SK-N-SH treated with all-trans-retinoic acid at 6 μM for 48 hours (cell line): ENCODE measurements around the gene PCDHGA5.

Source experiments
- BACH2 ChIP-seq: fragments of 250-450 bp; sonication (Bioruptor Pico); IDR thresholded peaks from 2 replicates; pipeline ENCODE4 v1.9.0; 2021; ENCODE audit warnings: mild to moderate bottlenecking, borderline replicate concordance
- CREB5 ChIP-seq: fragments of 250-450 bp; sonication (Bioruptor Pico); IDR thresholded peaks from 2 replicates; pipeline ENCODE4 v1.5.1; 2020; ENCODE audit warnings: low read depth, mild to moderate bottlenecking, moderate library complexity
- CSDC2 ChIP-seq: fragments of 250-450 bp; sonication (Bioruptor Pico); IDR thresholded peaks from 2 replicates; pipeline ENCODE4 v1.5.0; 2020; ENCODE audit warnings: mild to moderate bottlenecking, moderate library complexity
- CSRNP3 ChIP-seq: fragments of 250-450 bp; sonication (Bioruptor Pico); IDR thresholded peaks from 2 replicates; pipeline ENCODE4 v1.5.1; 2021; ENCODE audit warnings: mild to moderate bottlenecking, moderate library complexity
- ESRRG ChIP-seq: fragments of 250-450 bp; sonication (Bioruptor Pico); IDR thresholded peaks from 2 replicates; pipeline ENCODE4 v1.6.1; 2021; ENCODE audit warnings: mild to moderate bottlenecking
- PATZ1 ChIP-seq: fragments of 250-450 bp; sonication (Bioruptor Pico); IDR thresholded peaks from 2 replicates; pipeline ENCODE4 v1.8.0; 2020; ENCODE audit warnings: mild to moderate bottlenecking, moderate library complexity, borderline replicate concordance
- POU6F1 ChIP-seq: fragments of 250-450 bp; sonication (Bioruptor Pico); IDR thresholded peaks from 2 replicates; pipeline ENCODE4 v1.8.0; 2021; ENCODE audit warnings: low read depth, mild to moderate bottlenecking, moderate library complexity, borderline replicate concordance
- TOX ChIP-seq: fragments of 250-450 bp; sonication (Bioruptor Pico); IDR thresholded peaks from 2 replicates; pipeline ENCODE4 v1.8.0; 2021; ENCODE audit warnings: mild to moderate bottlenecking, moderate library complexity, borderline replicate concordance
- ZC3H10 ChIP-seq: fragments of 250-450 bp; sonication (Bioruptor Pico); IDR thresholded peaks from 2 replicates; pipeline ENCODE4 v1.5.1; 2021; ENCODE audit warnings: mild to moderate bottlenecking, moderate library complexity
- ZFP3 ChIP-seq: fragments of 250-450 bp; sonication (Bioruptor Pico); IDR thresholded peaks from 2 replicates; pipeline ENCODE4 v1.5.0; 2020; ENCODE audit warnings: mild to moderate bottlenecking, moderate library complexity
- ZNF565 ChIP-seq: fragments of 450-650 bp; formaldehyde crosslinking; conservative IDR thresholded peaks from 2 replicates; pipeline ENCODE4 v1.5.0; 2020; ENCODE audit warnings: low read depth, mild to moderate bottlenecking, moderate library complexity
- ZNF70 ChIP-seq: fragments of 450-650 bp; formaldehyde crosslinking; IDR thresholded peaks from 2 replicates; pipeline ENCODE4 v1.5.0; 2020; ENCODE audit warnings: mild to moderate bottlenecking, moderate library complexity
- ZNF8 ChIP-seq: fragments of 450-650 bp; formaldehyde crosslinking; IDR thresholded peaks from 2 replicates; pipeline ENCODE4 v1.5.0; 2020; ENCODE audit warnings: mild to moderate bottlenecking, moderate library complexity

- TF ChIP-seq CSRNP3 (CRISPR knock-in tag) (no peak), ZNF565 (CRISPR knock-in tag) (no peak), PATZ1 (no peak), POU6F1 (CRISPR knock-in tag) (no peak), ZNF8 (CRISPR knock-in tag) (no peak), ESRRG (CRISPR knock-in tag) (no peak), ZFP3 (CRISPR knock-in tag) (0 out of 2 replicates have a peak, but pooled peaks have one; percentile 14), ZNF70 (CRISPR knock-in tag) (no peak), ZC3H10 (CRISPR knock-in tag) (no peak), BACH2 (no peak), CSDC2 (CRISPR knock-in tag) (no peak), TOX (CRISPR knock-in tag) (no peak), CREB5 (CRISPR knock-in tag) (no peak)
Measured at GRCh38 chr5:141320225-141321169, 43.5 kb upstream of the PCDHGA5 start, which contains the start of gene TAF7.
